ENCODE measurements around the gene ERVV-1.
"Not testable (repeated sequence)": the region's sequence is repeated elsewhere in the genome, so short reads cannot be mapped to it uniquely, and the experiment has no call there.

GRCh38 chr19:53028306-53028705 lies 14.6 kb downstream of the ERVV-1 start:
- TF ChIP-seq FOXA1 (IDR thresholded peaks at IDR 0.05); HDGF (IDR thresholded peaks at IDR 0.05; ENCODE audit: borderline replicate concordance); TARDBP (IDR thresholded peaks at IDR 0.05); SP1 (IDR thresholded peaks at IDR 0.05); ZNF384 (IDR thresholded peaks at IDR 0.05): not testable (repeated sequence)

Measured in HEK293T (cell line).